PFSK-1 (cell line): Measurements from ENCODE around the gene DNAL1.

Source experiments
- FOXP2 ChIP-seq: optimal IDR thresholded peaks from 2 replicates; pipeline ENCODE3; 2011; ENCODE audit warnings: borderline replicate concordance, control low read depth, inconsistent platforms; ENCODE audit not compliant: insufficient read depth; ENCODE audit errors: extremely low read length, extremely low read depth
- POLR2AphosphoS5 ChIP-seq: IDR thresholded peaks from 2 replicates; pipeline ENCODE4 v1.6.1; 2012; ENCODE audit warnings: low read depth, mild to moderate bottlenecking, control low read depth, low read length, moderate library complexity
- REST ChIP-seq, 2 experiments: IDR thresholded peaks; 2 replicates each; pipeline versions ENCODE4 v1.6.1 to v1.8.0; 2011 to 2012; ENCODE audit warnings: low read depth in 2 of 2, low read length in 2 of 2, control low read depth in 1 of 2, inconsistent platforms in 1 of 2, mild to moderate bottlenecking in 1 of 2, moderate library complexity in 1 of 2; ENCODE audit not compliant: insufficient read depth in 1 of 2
- SIN3A ChIP-seq: IDR thresholded peaks from 2 replicates; pipeline ENCODE4 v1.6.1; 2012; ENCODE audit warnings: mild to moderate bottlenecking, low read length, moderate library complexity, borderline replicate concordance; ENCODE audit not compliant: insufficient read depth
- TAF1 ChIP-seq: IDR thresholded peaks from 2 replicates; pipeline ENCODE4 v1.6.1; 2012; ENCODE audit warnings: low read length, control low read depth, borderline replicate concordance; ENCODE audit not compliant: insufficient read depth

Gene DNAL1

GRCh38 chr14:73715707-73716106, 70.9 kb downstream of the DNAL1 start:
- no peak for TF ChIP-seq REST (IDR thresholded peaks at IDR 0.05; ENCODE audit: insufficient read depth in 1 of 2, low read depth in 2 of 2, low read length in 2 of 2)

- no peak for TF ChIP-seq FOXP2
- TF ChIP-seq SIN3A: no peak
- no peak for TF ChIP-seq TAF1
- TF ChIP-seq POLR2AphosphoS5: no peak
- TF ChIP-seq REST (IDR thresholded peaks at IDR 0.05; ENCODE audit: insufficient read depth in 1 of 2, low read depth in 2 of 2, low read length in 2 of 2): no peak
These were observed 72.5 kb downstream of the DNAL1 start for GRCh38 chr14:73717266-73717665.

- TF ChIP-seq SIN3A (no peak), REST (IDR thresholded peaks at IDR 0.05; ENCODE audit: insufficient read depth in 1 of 2, low read depth in 2 of 2, low read length in 2 of 2) (no peak), FOXP2 (no peak), TAF1 (no peak), POLR2AphosphoS5 (no peak)
These were observed 73.1 kb downstream of the DNAL1 start for GRCh38 chr14:73717711-73718417.

DNA sequence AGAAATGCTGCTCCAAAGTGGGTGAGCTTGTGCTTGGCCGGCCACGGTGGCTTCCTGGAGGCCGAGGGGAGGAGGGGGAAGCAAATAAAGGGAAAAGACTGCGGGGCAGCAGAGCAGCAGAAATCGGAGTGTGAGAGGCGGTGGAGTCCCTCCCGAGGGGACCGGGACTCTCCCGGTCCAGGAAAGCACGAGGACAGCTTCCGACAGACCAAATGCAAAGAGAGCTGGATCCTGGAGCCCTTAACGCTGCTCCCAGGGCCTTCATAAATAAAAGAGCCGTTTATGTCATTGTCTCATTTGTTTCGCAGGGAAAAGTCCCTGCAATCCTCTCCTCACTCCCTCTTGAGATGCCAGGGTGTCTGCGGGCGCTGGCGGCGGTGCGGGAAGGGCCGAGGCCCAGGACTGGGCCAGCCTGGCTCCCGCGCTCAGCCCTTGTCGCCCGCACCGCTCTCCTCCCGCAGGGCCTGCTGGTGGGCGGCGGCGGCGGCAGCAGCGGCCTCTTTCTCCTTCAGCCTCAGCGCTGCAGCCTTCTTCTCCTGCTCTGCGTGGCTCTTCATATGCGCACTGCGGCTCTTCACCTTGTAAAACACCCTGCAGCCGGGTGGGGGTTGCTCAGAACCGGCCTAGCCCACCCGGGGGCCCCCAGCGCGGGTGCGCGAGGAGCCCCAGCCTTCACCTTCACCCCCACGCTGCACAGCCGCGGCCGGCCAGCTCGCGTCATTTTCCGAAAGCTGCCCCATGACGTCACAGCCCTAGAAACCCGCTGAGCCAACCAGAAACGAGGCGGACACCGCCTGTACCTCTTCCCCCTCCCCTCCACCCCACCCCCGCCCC, 73.8 kb downstream of the DNAL1 start:
- TF ChIP-seq REST (IDR thresholded peaks at IDR 0.05; ENCODE audit: insufficient read depth in 1 of 2, low read depth in 2 of 2, low read length in 2 of 2) (no peak), POLR2AphosphoS5 (no peak), FOXP2 (no peak), TAF1 (no peak), SIN3A (no peak)
